ENCODE results near the gene TRPC4.

TRPC4 gene

DNA sequence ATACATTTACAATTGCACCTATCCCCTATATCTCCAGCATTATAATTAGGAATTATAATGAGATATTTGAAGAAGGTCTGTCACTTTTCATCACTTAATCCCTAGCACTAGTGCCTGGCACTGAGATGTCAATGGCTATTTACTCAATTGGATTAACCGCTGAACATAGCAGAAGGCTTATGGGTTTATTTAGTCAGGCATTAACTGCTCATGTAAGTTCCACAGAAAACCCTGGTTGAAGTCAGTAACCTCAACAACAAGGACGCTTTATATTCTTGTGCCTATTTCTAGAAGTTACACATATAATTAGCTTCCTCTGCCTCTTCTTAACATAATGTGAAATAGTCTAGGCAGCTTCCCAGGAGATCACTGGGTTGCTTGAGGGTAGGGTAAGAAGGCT lies 163.5 kb downstream of the TRPC4 start:
- Histone ChIP-seq H3K4me3 (replicated peaks; ENCODE audit: insufficient read depth, low read length) (no peak overlapping the region), H3K27me3 (ENCODE audit: insufficient read depth, poor library complexity, severe bottlenecking) (no peaks in the 10 kb centered on the region), H3K27ac (replicated peaks) (no peak overlapping the region)
- TF ChIP-seq, protein P1, sequence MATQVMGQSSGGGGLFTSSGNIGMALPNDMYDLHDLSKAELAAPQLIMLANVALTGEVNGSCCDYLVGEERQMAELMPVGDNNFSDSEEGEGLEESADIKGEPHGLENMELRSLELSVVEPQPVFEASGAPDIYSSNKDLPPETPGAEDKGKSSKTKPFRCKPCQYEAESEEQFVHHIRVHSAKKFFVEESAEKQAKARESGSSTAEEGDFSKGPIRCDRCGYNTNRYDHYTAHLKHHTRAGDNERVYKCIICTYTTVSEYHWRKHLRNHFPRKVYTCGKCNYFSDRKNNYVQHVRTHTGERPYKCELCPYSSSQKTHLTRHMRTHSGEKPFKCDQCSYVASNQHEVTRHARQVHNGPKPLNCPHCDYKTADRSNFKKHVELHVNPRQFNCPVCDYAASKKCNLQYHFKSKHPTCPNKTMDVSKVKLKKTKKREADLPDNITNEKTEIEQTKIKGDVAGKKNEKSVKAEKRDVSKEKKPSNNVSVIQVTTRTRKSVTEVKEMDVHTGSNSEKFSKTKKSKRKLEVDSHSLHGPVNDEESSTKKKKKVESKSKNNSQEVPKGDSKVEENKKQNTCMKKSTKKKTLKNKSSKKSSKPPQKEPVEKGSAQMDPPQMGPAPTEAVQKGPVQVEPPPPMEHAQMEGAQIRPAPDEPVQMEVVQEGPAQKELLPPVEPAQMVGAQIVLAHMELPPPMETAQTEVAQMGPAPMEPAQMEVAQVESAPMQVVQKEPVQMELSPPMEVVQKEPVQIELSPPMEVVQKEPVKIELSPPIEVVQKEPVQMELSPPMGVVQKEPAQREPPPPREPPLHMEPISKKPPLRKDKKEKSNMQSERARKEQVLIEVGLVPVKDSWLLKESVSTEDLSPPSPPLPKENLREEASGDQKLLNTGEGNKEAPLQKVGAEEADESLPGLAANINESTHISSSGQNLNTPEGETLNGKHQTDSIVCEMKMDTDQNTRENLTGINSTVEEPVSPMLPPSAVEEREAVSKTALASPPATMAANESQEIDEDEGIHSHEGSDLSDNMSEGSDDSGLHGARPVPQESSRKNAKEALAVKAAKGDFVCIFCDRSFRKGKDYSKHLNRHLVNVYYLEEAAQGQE (IDR thresholded peaks at IDR 0.05; ENCODE audit: insufficient replicate concordance, low read depth): no peak
- TF ChIP-seq POLR2AphosphoS5 (IDR thresholded peaks at IDR 0.05; ENCODE audit: low read depth): no peak
- no peak for TF ChIP-seq GABPA (IDR thresholded peaks at IDR 0.05; ENCODE audit: low read depth)
- TF ChIP-seq, protein P2, sequence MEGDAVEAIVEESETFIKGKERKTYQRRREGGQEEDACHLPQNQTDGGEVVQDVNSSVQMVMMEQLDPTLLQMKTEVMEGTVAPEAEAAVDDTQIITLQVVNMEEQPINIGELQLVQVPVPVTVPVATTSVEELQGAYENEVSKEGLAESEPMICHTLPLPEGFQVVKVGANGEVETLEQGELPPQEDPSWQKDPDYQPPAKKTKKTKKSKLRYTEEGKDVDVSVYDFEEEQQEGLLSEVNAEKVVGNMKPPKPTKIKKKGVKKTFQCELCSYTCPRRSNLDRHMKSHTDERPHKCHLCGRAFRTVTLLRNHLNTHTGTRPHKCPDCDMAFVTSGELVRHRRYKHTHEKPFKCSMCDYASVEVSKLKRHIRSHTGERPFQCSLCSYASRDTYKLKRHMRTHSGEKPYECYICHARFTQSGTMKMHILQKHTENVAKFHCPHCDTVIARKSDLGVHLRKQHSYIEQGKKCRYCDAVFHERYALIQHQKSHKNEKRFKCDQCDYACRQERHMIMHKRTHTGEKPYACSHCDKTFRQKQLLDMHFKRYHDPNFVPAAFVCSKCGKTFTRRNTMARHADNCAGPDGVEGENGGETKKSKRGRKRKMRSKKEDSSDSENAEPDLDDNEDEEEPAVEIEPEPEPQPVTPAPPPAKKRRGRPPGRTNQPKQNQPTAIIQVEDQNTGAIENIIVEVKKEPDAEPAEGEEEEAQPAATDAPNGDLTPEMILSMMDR (IDR thresholded peaks at IDR 0.05; ENCODE audit: insufficient read depth, low read length): no peak
- TF ChIP-seq SPI1 (IDR thresholded peaks at IDR 0.05; ENCODE audit: borderline replicate concordance, low read depth): no peak
- DNase-seq (ENCODE audit: low read depth in 1 of 2, low spot score in 1 of 2): no peak

DNA sequence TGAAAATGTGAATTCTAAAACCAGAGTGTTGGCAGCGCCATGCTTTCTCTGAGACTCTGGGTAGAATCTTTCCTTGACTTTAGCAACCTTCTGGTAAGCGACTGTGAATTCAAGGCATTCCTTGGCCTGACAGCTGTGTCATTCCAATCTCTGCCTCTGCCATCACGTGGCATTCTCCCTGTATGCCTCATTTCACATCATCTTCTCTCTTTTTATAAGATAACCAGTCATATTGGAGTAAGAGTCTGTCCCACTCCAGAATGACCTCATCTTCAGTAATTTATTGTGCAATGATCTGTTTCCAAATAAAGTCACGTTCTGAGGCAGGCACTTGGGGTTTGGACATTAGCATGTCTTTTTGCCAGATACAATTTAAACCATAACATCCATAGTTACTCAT lies 167.6 kb downstream of the TRPC4 start:
- Histone ChIP-seq H3K4me3 (replicated peaks; ENCODE audit: insufficient read depth, low read length) (no peak overlapping the region), H3K27ac (replicated peaks) (no peak overlapping the region), H3K27me3 (ENCODE audit: insufficient read depth, poor library complexity, severe bottlenecking) (no peaks in the 10 kb centered on the region)
- no peak for DNase-seq (ENCODE audit: low read depth in 1 of 2, low spot score in 1 of 2)
- TF ChIP-seq, protein P2 (IDR thresholded peaks at IDR 0.05; ENCODE audit: insufficient read depth, low read length): no peak
- no peak for TF ChIP-seq GABPA (IDR thresholded peaks at IDR 0.05; ENCODE audit: low read depth)
- TF ChIP-seq, protein P1 (IDR thresholded peaks at IDR 0.05; ENCODE audit: insufficient replicate concordance, low read depth): no peak
- no peak for TF ChIP-seq SPI1 (IDR thresholded peaks at IDR 0.05; ENCODE audit: borderline replicate concordance, low read depth)
- no peak for TF ChIP-seq POLR2AphosphoS5 (IDR thresholded peaks at IDR 0.05; ENCODE audit: low read depth)

DNA sequence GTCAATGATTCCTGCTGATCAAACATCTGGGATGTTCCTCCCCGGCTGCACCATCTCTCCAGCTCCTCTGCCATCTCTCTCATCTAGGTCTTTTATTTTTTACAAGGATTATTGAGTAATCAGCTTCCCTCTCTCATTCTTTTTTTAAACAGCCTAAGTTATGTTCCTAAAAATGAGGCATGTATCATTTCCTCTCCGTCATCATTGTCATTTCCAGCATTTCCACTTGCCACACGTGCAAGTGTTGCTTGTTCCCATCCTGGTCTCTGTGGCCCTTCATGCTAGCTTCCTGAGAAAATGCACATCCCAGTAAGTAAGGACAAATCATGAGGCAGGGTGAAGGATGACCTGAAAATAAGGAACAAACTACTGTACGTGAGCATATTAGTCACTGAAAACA lies 168.3 kb downstream of the TRPC4 start:
- no peak for TF ChIP-seq GABPA (IDR thresholded peaks at IDR 0.05; ENCODE audit: low read depth)
- TF ChIP-seq, protein P2 (IDR thresholded peaks at IDR 0.05; ENCODE audit: insufficient read depth, low read length): no peak
- TF ChIP-seq POLR2AphosphoS5 (IDR thresholded peaks at IDR 0.05; ENCODE audit: low read depth): no peak
- Histone ChIP-seq H3K27ac (replicated peaks) (no peak overlapping the region), H3K27me3 (ENCODE audit: insufficient read depth, poor library complexity, severe bottlenecking) (no peaks in the 10 kb centered on the region), H3K4me3 (replicated peaks; ENCODE audit: insufficient read depth, low read length) (no peak overlapping the region)
- no peak for DNase-seq (ENCODE audit: low read depth in 1 of 2, low spot score in 1 of 2)

DNA sequence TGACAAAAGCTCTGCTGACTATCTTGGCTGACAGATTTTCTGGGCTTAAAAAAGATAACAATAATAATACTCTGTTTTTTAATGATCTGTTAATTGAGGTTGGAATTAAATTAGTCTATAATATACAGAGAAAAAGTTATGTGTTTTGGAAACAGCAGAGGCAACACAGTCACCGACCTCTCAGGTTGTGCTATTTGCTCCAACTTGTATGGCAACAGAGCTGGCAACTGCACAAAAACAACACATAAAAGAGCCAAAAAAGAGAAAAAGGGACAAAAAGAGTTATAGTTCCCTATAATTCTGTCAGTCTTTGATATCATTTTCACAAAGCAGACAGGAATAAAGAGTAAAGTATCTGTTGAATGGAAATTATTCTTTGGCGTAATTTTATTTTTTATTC lies 168.7 kb downstream of the TRPC4 start:
- Histone ChIP-seq H3K27me3 (ENCODE audit: insufficient read depth, poor library complexity, severe bottlenecking) (no peaks in the 10 kb centered on the region), H3K27ac (replicated peaks) (no peak overlapping the region), H3K4me3 (replicated peaks; ENCODE audit: insufficient read depth, low read length) (no peak overlapping the region)
- DNase-seq (ENCODE audit: low read depth in 1 of 2, low spot score in 1 of 2): no peak
- TF ChIP-seq GABPA (IDR thresholded peaks at IDR 0.05; ENCODE audit: low read depth) (no peak), SPI1 (IDR thresholded peaks at IDR 0.05; ENCODE audit: borderline replicate concordance, low read depth) (no peak), POLR2AphosphoS5 (IDR thresholded peaks at IDR 0.05; ENCODE audit: low read depth) (no peak)
- TF ChIP-seq, protein P1 (IDR thresholded peaks at IDR 0.05; ENCODE audit: insufficient replicate concordance, low read depth): no peak
- TF ChIP-seq, protein P2 (IDR thresholded peaks at IDR 0.05; ENCODE audit: insufficient read depth, low read length): no peak
